ENCODE measurements around the gene NODAL. TPM values are rescaled to one million over a fixed set of nuclear protein-coding genes. Genes with fewer than 3 reads are reported as not detected.
"Not testable (repeated sequence)": the region's sequence is repeated elsewhere in the genome, so short reads cannot be mapped to it uniquely, and the experiment has no call there.

Gene NODAL
- not detected in 2 replicates for total RNA-seq (2014; rRNA removed; shearing (Covaris generic))

- no peak for DNase-seq (ENCODE audit: low spot score)
Measured at GRCh38 chr10:70441161-70441894, at the start of gene NODAL. Gene NODAL, minus strand, starts transcription at chr10:70441681. Its CDS starts 14 bp downstream, at chr10:70441667.

DNA sequence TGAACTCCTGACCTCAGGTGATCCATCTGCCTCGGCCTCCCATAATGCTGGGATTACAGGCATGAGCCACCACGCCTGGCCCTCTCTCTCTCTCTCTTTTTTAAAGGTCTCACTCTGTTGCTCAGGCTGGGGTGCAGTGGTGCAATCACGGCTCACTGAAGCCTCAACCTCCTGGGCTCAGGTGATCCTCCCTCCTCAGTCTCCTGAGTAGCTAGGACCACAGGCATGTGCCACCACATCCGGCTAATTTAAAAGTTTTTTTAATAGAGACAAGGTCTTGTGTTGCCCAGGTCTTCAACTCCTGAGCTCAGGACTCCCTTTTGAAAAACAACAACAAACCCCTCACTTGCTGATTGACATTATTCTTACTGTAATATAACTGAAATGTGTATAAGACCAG is 48.7 kb upstream of the NODAL start:
- DNase-seq (ENCODE audit: low spot score): no peak

DNA sequence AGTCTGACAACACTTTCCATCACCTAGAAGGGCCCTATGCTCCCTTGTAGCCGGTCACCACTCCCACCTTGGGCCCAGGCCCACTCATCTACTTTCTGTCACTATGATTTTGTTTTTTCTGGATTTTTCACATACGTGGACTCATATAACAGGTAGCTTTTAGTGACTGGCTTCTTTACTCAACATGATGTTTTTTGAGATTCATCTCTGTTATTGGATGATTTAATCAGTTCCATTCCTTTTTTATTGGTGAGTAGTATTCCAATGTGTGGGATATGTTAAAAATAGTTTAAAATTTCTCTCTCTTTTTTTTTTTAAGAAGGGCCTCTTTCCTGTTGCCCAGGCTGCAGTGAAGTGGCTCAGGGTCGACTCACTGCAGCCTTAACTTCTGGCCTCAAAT is 46.3 kb upstream of the NODAL start:
- DNase-seq (ENCODE audit: low spot score): no peak

- not testable (repeated sequence) for DNase-seq (ENCODE audit: low spot score)
Measured at GRCh38 chr10:70483872-70484271, 42.4 kb upstream of the NODAL start.

- no peak for DNase-seq (ENCODE audit: low spot score)
Measured at GRCh38 chr10:70482982-70483760, 41.7 kb upstream of the NODAL start.

DNA sequence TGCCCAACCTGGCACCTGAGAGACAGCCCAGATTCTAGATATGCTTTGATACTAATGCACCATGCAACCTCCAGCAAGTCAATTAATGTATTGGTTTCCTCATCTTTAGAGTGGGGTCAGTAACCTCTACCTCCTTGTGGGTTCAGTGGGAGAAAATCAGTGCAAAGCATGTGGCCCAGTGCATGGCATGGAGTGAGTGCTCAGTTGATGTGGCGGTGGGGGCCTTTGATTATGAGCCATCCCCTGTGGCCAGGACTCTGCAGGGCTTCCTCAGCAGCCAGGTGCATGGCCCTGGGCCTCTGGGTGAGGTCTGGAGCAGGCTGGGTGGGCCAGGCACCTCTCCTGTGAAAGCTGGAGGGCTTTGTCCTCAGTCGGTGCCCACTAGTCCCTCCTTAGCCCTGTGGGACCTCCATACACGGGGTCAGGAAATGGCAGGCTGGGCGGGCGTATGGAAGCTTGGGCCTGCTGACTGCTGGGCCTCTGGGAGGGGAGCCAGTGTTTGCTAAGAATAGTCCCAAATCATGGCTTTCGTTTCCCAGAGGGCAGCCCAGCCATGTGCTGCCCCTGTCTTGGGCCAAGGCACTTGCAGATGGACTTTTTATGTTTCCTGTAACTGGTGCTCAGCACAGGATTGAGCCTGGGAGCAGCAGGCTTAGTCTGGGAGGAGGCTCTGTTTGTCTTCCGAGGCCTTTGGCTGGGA is 40.5 kb upstream of the NODAL start:
- no peak for DNase-seq (ENCODE audit: low spot score)

- no peak for DNase-seq (ENCODE audit: low spot score)
Measured at GRCh38 chr10:70481105-70481504, 39.6 kb upstream of the NODAL start.

- peak; percentile 22 for DNase-seq (ENCODE audit: low spot score)
Measured at GRCh38 chr10:70480239-70480861, 38.9 kb upstream of the NODAL start.

DNA sequence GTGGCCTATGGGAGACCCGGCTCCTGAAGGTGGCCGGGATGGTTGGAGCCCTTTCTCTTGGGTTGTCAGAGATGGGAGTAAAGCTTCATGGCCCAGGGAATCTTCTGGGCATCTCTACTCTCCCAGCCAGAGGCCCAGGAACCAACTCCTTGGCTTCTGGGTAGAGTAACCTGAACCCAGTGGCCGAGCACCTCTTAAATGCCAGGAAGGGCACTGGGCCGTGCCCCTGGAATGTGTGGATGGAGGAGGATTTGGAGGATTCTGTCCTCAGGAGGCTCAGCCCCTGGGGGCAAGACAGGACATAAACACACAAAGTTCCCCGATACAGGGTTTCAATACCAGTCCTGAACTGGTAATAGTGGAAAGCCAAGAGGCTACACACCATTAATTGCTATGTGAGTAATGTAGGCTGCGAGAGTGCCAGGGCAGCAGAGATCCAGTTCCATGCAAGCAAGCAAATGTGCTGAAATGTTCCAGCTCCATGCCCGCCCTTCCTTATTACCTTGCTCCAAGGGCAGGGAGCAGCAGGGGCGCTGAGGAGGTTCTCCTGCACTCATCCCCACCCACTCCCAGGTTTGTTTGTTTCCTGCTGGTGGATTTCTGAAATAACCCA is 38.3 kb upstream of the NODAL start:
- peak; percentile 53 for DNase-seq (ENCODE audit: low spot score)

DNA sequence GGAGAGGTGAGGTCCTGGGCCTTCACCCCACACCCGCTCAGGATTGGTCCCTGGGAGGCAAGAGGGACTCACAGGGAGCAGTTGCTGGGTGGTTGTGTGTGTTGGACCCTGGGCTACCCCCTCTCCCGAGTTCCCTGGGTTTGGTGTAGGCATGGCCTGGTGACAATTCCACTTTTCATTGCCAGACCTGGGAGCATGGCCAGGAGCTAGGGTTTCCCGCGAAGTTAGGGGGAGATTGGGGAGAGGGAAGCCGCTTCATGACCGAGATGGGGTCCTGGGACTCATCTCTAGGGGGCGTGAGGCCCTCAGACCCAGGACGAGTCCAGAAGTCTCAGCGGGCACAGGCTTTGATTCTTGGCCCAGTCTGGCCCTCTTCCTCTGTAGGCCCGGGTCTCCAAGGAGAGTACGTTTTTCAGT is 37.7 kb upstream of the NODAL start:
- DNase-seq (ENCODE audit: low spot score): peak; percentile 12

DNA sequence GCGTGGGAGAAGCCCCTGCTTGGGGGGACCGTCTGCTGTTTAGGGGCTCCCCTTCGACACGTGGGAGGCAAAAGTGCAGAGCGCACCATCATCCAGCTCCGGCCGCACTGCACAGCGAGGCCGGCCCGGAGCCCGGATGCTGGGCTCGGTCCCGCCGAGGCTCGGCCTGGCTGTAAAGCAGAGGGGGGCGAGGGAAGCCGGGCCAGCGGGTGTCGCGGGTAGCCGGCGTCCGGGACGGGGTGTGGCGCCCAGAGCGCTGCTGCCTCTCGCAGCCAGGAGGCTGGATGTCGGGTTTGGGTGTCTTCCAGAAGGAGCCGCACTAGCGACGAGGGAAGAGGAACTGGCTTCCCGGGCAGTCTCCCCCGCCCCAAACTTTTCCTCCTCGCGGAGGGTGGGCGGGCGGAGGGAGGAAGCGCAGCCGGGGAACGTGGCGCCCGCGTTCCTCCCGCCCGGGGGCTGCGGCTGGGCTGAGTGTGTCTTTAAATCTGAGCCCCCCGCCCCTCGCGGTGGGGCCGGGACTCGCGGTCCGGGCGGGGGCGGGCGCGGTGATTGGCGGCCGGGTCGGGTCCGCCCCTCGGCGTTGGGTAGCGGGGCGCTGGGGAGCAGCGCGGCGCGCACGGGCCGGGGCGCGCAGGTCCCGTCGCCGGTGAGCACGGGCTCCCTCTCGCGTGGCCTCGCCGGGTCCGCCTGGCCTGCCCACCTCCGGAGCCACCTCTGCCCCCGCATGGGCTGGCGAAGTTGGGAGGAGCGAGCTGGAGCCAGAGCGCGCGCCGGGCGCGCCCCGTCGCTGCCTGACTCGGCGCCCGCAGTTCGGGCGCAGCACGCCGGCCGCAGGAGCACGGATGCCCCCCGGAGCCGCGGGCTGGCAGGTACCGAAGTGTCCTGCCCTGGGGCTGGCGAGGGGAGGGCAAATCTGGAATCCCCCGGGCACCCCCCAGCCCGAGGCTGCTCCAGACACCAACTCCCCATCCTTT is 37.0 kb upstream of the NODAL start, which contains the start of gene PALD1:
Gene PALD1 (plus strand): TSS at position 577 of the 974 bp plus-strand sequence. CDS start 47,185 bp downstream, outside the sequence.
- DNase-seq (ENCODE audit: low spot score): peak; percentile 60

DNA sequence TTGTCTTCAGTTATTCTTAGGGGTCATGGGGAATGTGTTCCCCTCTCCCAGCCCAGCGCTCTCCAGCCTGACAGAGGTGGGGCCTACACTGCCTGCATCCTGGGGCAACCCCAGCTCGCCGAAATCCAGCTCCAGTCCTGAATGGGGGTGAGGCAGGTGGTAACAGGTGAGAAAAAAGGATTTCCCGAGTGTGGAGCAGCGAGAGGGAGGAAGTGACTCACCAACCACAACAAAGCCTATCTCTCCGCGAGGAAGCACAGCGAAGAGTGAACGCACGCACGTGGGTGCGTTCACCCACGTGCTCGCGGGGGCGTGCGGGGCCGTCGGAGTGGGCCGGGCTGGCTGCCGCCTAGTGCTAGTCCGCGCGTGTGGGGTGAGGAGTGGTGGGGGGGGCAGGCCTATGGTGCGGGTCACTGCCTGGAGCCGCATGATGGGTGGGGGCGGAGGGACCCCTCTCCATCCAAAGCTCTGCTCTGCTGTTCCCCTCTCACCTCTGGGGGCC is 36.2 kb upstream of the NODAL start:
- DNase-seq (ENCODE audit: low spot score): peak; percentile 78

GRCh38 chr10:70476249-70477035 is 35.0 kb upstream of the NODAL start:
- no peak for DNase-seq (ENCODE audit: low spot score)

- DNase-seq (ENCODE audit: low spot score): no peak
Measured at GRCh38 chr10:70475661-70476060, 34.2 kb upstream of the NODAL start.

- DNase-seq (ENCODE audit: low spot score): no peak
Measured at GRCh38 chr10:70474780-70475179, 33.3 kb upstream of the NODAL start.

GRCh38 chr10:70472799-70473454 is 31.4 kb upstream of the NODAL start:
- DNase-seq (ENCODE audit: low spot score): no peak

DNA sequence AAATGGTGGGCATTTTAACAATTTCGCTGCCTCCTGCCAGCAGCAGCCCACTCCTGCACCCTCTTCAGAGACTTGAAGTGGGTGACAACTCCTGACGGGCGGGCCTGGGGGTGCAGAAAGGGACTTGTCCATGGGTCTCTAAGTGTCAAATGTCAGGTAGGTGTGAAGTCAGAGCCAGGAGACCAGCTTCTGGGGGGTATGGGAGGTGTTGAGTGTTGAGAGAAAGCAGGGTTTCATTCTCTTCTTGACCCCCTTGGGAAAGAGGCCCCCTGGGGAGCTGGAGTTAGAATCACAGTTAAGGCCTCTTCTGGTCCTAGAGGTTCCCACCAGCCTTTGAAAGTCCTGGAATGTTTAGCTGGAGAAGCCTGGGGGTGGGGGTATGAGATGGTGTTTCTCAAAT is 25.5 kb upstream of the NODAL start:
- DNase-seq (ENCODE audit: low spot score): no peak

- DNase-seq (ENCODE audit: low spot score): no peak
Measured at GRCh38 chr10:70465832-70466231, 24.4 kb upstream of the NODAL start.
